ENCODE data around the gene FAM107B. TPM values are rescaled to one million over a fixed set of nuclear protein-coding genes. Genes with fewer than 3 reads are reported as not detected.
A peak's percentile ranks its signal among the peaks of the same experiment; 100 is the strongest.

Gene FAM107B
- total RNA-seq, 2 donors from 2014 or later, result 258 to 399 TPM

GRCh38 chr10:14543046-14543903 lies 231.4 kb downstream of the FAM107B start:
- Mint-ChIP-seq H3K4me3 (peak overlapping the region; percentile 63), H3K27ac (peak overlapping the region; percentile 99), H3K36me3 (ENCODE audit: low read depth) (peaks cover 28% of the 10 kb centered on the region), H3K4me1 (peaks cover 73% of the 10 kb centered on the region), H3K27me3 (no peaks in the 10 kb centered on the region)
- DNase-seq, result no peak
- ATAC-seq, result peak; percentile 51
- H3K9me3 ChIP-seq (ENCODE audit: control insufficient read depth, low read length, poor library complexity, severe bottlenecking), result no peaks in the 10 kb centered on the region

GRCh38 chr10:14541379-14541778 lies 233.3 kb downstream of the FAM107B start:
- Mint-ChIP-seq H3K36me3 (ENCODE audit: low read depth) (peaks cover 17% of the 10 kb centered on the region), H3K27me3 (no peaks in the 10 kb centered on the region), H3K4me3 (peak overlapping the region; percentile 84), H3K27ac (peak overlapping the region; percentile 99), H3K4me1 (peaks cover 67% of the 10 kb centered on the region)
- no peaks in the 10 kb centered on the region for H3K9me3 ChIP-seq (ENCODE audit: control insufficient read depth, low read length, poor library complexity, severe bottlenecking)
- DNase-seq (no peak), ATAC-seq (no peak)

GRCh38 chr10:14540611-14541010 lies 234.1 kb downstream of the FAM107B start:
- peak overlapping the region; percentile 99 for H3K27ac Mint-ChIP-seq
- peaks cover 17% of the 10 kb centered on the region for H3K36me3 Mint-ChIP-seq (ENCODE audit: low read depth)

GRCh38 chr10:14540062-14540461 lies 234.6 kb downstream of the FAM107B start:
- Mint-ChIP-seq H3K36me3 (ENCODE audit: low read depth) (peaks cover 17% of the 10 kb centered on the region), H3K27ac (peak overlapping the region; percentile 99), H3K4me3 (peak overlapping the region; percentile 84), H3K4me1 (peaks cover 63% of the 10 kb centered on the region), H3K27me3 (no peaks in the 10 kb centered on the region)
- DNase-seq (no peak), ATAC-seq (no peak)
- H3K9me3 ChIP-seq (ENCODE audit: control insufficient read depth, low read length, poor library complexity, severe bottlenecking), result no peaks in the 10 kb centered on the region

More at GRCh38 chr10:14540611-14541010, 234.1 kb downstream of the FAM107B start:
- ATAC-seq (no peak), DNase-seq (no peak)
- Mint-ChIP-seq H3K27me3 (no peaks in the 10 kb centered on the region), H3K4me1 (peaks cover 62% of the 10 kb centered on the region), H3K4me3 (peak overlapping the region; percentile 84)
- H3K9me3 ChIP-seq (ENCODE audit: control insufficient read depth, low read length, poor library complexity, severe bottlenecking), result no peaks in the 10 kb centered on the region

GRCh38 chr10:14539176-14539575 lies 235.5 kb downstream of the FAM107B start:
- H3K9me3 ChIP-seq (ENCODE audit: control insufficient read depth, low read length, poor library complexity, severe bottlenecking), result no peaks in the 10 kb centered on the region
- H3K4me1 Mint-ChIP-seq, result peaks cover 66% of the 10 kb centered on the region
- H3K4me3 Mint-ChIP-seq, result peak overlapping the region; percentile 28
- no peak for ATAC-seq
- peak overlapping the region; percentile 99 for H3K27ac Mint-ChIP-seq
- no peak for DNase-seq
- H3K36me3 Mint-ChIP-seq (ENCODE audit: low read depth), result peaks cover 14% of the 10 kb centered on the region
- no peaks in the 10 kb centered on the region for H3K27me3 Mint-ChIP-seq

- H3K4me1 Mint-ChIP-seq, result peaks cover 76% of the 10 kb centered on the region
- DNase-seq, result peak in 1 of 3 donors; percentile 39
- H3K27me3 Mint-ChIP-seq, result no peaks in the 10 kb centered on the region
- ATAC-seq, result peak; percentile 39
- H3K27ac Mint-ChIP-seq, result peak overlapping the region; percentile 92
- peak overlapping the region; percentile 33 for H3K4me3 Mint-ChIP-seq
- peaks cover 16% of the 10 kb centered on the region for H3K36me3 Mint-ChIP-seq (ENCODE audit: low read depth)
- H3K9me3 ChIP-seq (ENCODE audit: control insufficient read depth, low read length, poor library complexity, severe bottlenecking), result no peaks in the 10 kb centered on the region
Observed at GRCh38 chr10:14536241-14537213, 238.2 kb downstream of the FAM107B start.

- Mint-ChIP-seq H3K4me3 (no peak overlapping the region), H3K27me3 (no peaks in the 10 kb centered on the region), H3K36me3 (ENCODE audit: low read depth) (peaks cover 8% of the 10 kb centered on the region), H3K4me1 (peaks cover 75% of the 10 kb centered on the region), H3K27ac (peak overlapping the region; percentile 92)
- DNase-seq (no peak), ATAC-seq (no peak)
- H3K9me3 ChIP-seq (ENCODE audit: control insufficient read depth, low read length, poor library complexity, severe bottlenecking), result no peaks in the 10 kb centered on the region
Observed at GRCh38 chr10:14535457-14536130, 239.1 kb downstream of the FAM107B start.

GRCh38 chr10:14534152-14534551 lies 240.5 kb downstream of the FAM107B start:
- Mint-ChIP-seq H3K4me1 (peaks cover 75% of the 10 kb centered on the region), H3K36me3 (ENCODE audit: low read depth) (peaks cover 5% of the 10 kb centered on the region), H3K27ac (peak overlapping the region; percentile 92), H3K27me3 (no peaks in the 10 kb centered on the region), H3K4me3 (peak overlapping the region; percentile 85)
- DNase-seq (no peak), ATAC-seq (no peak)
- H3K9me3 ChIP-seq (ENCODE audit: control insufficient read depth, low read length, poor library complexity, severe bottlenecking), result no peaks in the 10 kb centered on the region

- H3K9me3 ChIP-seq (ENCODE audit: control insufficient read depth, low read length, poor library complexity, severe bottlenecking), result no peaks in the 10 kb centered on the region
- peaks cover 8% of the 10 kb centered on the region for H3K36me3 Mint-ChIP-seq (ENCODE audit: low read depth)
- H3K27ac Mint-ChIP-seq, result peak overlapping the region; percentile 92
- DNase-seq (no peak), ATAC-seq (no peak)
- H3K4me3 Mint-ChIP-seq, result peak overlapping the region; percentile 85
- H3K27me3 Mint-ChIP-seq, result no peaks in the 10 kb centered on the region
- H3K4me1 Mint-ChIP-seq, result peaks cover 79% of the 10 kb centered on the region
Observed at GRCh38 chr10:14533295-14533694, 241.4 kb downstream of the FAM107B start.

- Mint-ChIP-seq H3K4me1 (peaks cover 81% of the 10 kb centered on the region), H3K27ac (peak overlapping the region; percentile 92), H3K27me3 (no peaks in the 10 kb centered on the region), H3K36me3 (ENCODE audit: low read depth) (peaks cover 8% of the 10 kb centered on the region), H3K4me3 (peak overlapping the region; percentile 85)
- ATAC-seq, result no peak
- DNase-seq, result no peak
- H3K9me3 ChIP-seq (ENCODE audit: control insufficient read depth, low read length, poor library complexity, severe bottlenecking), result no peaks in the 10 kb centered on the region
Observed at GRCh38 chr10:14532473-14533251, 242.0 kb downstream of the FAM107B start.

- Mint-ChIP-seq H3K27ac (peak overlapping the region; percentile 92), H3K4me1 (peaks cover 78% of the 10 kb centered on the region), H3K4me3 (peak overlapping the region; percentile 55), H3K27me3 (no peaks in the 10 kb centered on the region), H3K36me3 (ENCODE audit: low read depth) (peaks cover 8% of the 10 kb centered on the region)
- ATAC-seq, result no peak
- no peak for DNase-seq
- no peaks in the 10 kb centered on the region for H3K9me3 ChIP-seq (ENCODE audit: control insufficient read depth, low read length, poor library complexity, severe bottlenecking)
Observed at GRCh38 chr10:14531974-14532373, 242.7 kb downstream of the FAM107B start.

- H3K27me3 Mint-ChIP-seq, result no peaks in the 10 kb centered on the region
- H3K4me3 Mint-ChIP-seq, result peak overlapping the region; percentile 31
- H3K27ac Mint-ChIP-seq, result peak overlapping the region; percentile 92
- H3K4me1 Mint-ChIP-seq, result peaks cover 81% of the 10 kb centered on the region
- DNase-seq (no peak), ATAC-seq (no peak)
- no peaks in the 10 kb centered on the region for H3K9me3 ChIP-seq (ENCODE audit: control insufficient read depth, low read length, poor library complexity, severe bottlenecking)
- H3K36me3 Mint-ChIP-seq (ENCODE audit: low read depth), result peaks cover 8% of the 10 kb centered on the region
Observed at GRCh38 chr10:14530465-14530864, 244.2 kb downstream of the FAM107B start.

Measured in T-helper 17 cell (primary cell).